Endothelial cell (in vitro differentiated cells): Measurements from ENCODE around the gene FEM1B. TPM values are rescaled to one million over a fixed set of nuclear protein-coding genes. Genes with fewer than 3 reads are reported as not detected.

Experiments used
- DNase-seq: peaks from one replicate; pipeline ENCODE4 v3.0.0; 2021; ENCODE audit warnings: low spot score
- H3K27ac Mint-ChIP-seq: one replicate; pipeline ENCODE4 v1.8.0; 2021; ENCODE audit warnings: mixed read lengths, inconsistent platforms; ENCODE audit not compliant: unreplicated experiment
- H3K27me3 Mint-ChIP-seq: one replicate; pipeline ENCODE4 v1.8.0; 2021; ENCODE audit warnings: mild to moderate bottlenecking, moderate library complexity, mixed read lengths, inconsistent platforms; ENCODE audit not compliant: unreplicated experiment
- H3K36me3 Mint-ChIP-seq: one replicate; pipeline ENCODE4 v1.8.0; 2021; ENCODE audit warnings: mild to moderate bottlenecking, low read depth, mixed read lengths, inconsistent platforms; ENCODE audit not compliant: unreplicated experiment
- H3K4me1 Mint-ChIP-seq: one replicate; pipeline ENCODE4 v1.8.0; 2021; ENCODE audit warnings: mild to moderate bottlenecking, mixed read lengths, inconsistent platforms; ENCODE audit not compliant: unreplicated experiment
- H3K4me3 Mint-ChIP-seq: one replicate; pipeline ENCODE4 v1.8.0; 2021; ENCODE audit warnings: mild to moderate bottlenecking, mixed read lengths, inconsistent platforms; ENCODE audit not compliant: unreplicated experiment
- H3K9me3 Mint-ChIP-seq: one replicate; pipeline ENCODE4 v1.8.0; 2021; ENCODE audit warnings: mixed read lengths, inconsistent platforms; ENCODE audit not compliant: unreplicated experiment
- total RNA-seq: library from RNA; stranded (reverse); fragmentation: NEBNext Ultra II Directional; extraction: Animal tissue kit (Norgen Biotek cat#: 25700); gene quantifications from one replicate; pipeline ENCODE4 v1.2.1, GENCODE V29; 2021; ENCODE audit not compliant: unreplicated experiment
- TF ChIP-seq, protein P1 (sequence below): fragments of 200-600 bp; sonication (generic); IDR thresholded peaks from one replicate; pipeline ENCODE4 v1.5.0; 2021; ENCODE audit warnings: antibody characterized with exemption; ENCODE audit not compliant: unreplicated experiment

The FEM1B gene
- total RNA-seq, 1 donor from 2014 or later = 47.8 TPM

DNA sequence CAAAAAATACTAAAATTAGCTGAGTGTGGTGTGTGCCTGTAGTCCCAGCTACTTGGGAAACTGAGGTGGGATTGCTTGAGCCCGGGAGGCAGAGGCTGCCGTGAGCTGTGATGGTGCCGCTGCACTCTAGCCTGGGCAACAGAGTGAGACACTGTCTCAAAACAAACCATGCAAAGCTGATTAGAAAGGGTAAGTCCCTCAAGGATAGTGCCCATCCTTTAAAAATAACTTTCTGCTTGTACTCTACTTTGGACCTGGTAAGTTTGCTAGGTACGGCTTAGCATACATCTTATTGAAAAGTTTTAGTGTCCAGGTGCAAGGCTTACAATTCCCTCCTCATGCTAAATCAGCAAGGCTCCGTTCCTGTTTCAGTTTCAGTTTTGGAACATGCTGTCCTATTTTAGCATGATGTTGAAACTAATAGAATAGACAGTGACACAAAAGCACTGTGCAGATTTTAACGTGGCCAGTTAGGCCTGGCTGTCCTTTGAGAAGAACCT is 21.4 kb downstream of the FEM1B start:
- no peaks in the 10 kb centered on the region for H3K9me3 Mint-ChIP-seq
- TF ChIP-seq, protein P1, sequence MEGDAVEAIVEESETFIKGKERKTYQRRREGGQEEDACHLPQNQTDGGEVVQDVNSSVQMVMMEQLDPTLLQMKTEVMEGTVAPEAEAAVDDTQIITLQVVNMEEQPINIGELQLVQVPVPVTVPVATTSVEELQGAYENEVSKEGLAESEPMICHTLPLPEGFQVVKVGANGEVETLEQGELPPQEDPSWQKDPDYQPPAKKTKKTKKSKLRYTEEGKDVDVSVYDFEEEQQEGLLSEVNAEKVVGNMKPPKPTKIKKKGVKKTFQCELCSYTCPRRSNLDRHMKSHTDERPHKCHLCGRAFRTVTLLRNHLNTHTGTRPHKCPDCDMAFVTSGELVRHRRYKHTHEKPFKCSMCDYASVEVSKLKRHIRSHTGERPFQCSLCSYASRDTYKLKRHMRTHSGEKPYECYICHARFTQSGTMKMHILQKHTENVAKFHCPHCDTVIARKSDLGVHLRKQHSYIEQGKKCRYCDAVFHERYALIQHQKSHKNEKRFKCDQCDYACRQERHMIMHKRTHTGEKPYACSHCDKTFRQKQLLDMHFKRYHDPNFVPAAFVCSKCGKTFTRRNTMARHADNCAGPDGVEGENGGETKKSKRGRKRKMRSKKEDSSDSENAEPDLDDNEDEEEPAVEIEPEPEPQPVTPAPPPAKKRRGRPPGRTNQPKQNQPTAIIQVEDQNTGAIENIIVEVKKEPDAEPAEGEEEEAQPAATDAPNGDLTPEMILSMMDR = no peak
- no peak overlapping the region for H3K27ac Mint-ChIP-seq
- peaks cover 4% of the 10 kb centered on the region for H3K4me1 Mint-ChIP-seq
- peaks cover 2% of the 10 kb centered on the region for H3K27me3 Mint-ChIP-seq
- H3K36me3 Mint-ChIP-seq = no peaks in the 10 kb centered on the region
- no peak overlapping the region for H3K4me3 Mint-ChIP-seq
- DNase-seq = no peak

DNA sequence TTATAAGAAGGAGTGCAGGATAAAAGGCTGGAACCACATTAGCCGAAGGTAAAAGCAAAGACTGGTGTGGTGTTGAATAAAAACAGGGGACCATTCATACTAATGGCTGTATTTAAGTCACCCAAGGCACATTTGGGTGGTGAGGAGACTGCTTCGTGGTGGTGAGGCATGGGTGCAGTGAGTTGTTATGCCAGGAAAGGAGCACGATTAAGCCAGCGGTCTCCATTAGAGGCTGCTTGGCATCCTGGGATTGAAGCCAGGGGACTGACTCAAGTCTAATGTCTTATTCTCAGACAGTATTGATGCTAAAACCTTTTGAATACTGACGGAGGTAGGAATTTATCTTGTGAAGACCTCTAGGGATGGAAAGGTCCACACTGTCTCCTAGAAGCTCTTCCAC is 21.9 kb downstream of the FEM1B start:
- TF ChIP-seq, protein P1 = no peak
- no peak for DNase-seq
- Mint-ChIP-seq H3K36me3 (no peaks in the 10 kb centered on the region), H3K4me1 (peaks cover 4% of the 10 kb centered on the region), H3K4me3 (no peak overlapping the region), H3K9me3 (no peaks in the 10 kb centered on the region), H3K27me3 (peaks cover 3% of the 10 kb centered on the region), H3K27ac (no peak overlapping the region)

DNA sequence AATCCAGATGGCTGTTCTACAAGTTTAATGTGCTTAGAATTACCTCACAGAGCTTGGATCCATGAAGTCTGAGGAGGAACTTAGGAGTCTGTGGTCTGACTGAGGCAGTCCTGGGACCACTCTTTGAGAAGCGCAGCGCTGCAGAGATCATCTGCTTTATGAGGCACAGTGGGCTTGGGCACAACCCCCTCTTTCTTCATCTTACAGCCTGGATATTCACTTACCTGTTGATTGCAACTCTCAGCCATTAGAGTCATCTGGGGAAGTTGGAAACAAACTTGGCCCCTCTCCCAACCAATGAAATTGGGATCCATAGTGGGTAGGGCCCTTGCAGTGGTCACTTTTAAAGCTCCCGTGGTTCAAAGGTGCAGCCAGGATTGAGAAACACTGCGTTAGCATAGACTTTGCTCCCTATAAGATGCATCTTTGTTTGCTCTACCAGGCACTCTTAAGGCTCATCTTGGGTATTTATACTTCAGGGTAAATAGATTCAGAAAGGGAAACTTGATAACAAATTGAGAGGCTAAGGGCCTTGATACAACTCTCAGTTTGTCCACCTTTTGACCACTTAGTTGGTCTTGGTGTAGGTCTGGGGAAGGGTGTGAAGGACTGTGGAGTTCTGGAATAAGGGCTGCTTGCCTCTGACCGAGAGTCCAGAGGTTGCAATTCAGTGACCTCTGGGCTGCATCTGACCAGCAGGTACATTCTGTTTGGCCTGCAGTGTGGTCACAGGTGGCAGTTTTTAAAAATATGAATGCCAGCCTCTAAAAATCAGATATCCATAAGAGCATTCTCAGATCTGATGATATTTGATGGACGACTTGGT is 22.8 kb downstream of the FEM1B start:
- Mint-ChIP-seq H3K9me3 (no peaks in the 10 kb centered on the region), H3K27ac (no peak overlapping the region), H3K36me3 (no peaks in the 10 kb centered on the region), H3K4me3 (no peak overlapping the region), H3K4me1 (peaks cover 4% of the 10 kb centered on the region), H3K27me3 (peaks cover 5% of the 10 kb centered on the region)
- DNase-seq = no peak
- TF ChIP-seq, protein P1 = no peak

DNA sequence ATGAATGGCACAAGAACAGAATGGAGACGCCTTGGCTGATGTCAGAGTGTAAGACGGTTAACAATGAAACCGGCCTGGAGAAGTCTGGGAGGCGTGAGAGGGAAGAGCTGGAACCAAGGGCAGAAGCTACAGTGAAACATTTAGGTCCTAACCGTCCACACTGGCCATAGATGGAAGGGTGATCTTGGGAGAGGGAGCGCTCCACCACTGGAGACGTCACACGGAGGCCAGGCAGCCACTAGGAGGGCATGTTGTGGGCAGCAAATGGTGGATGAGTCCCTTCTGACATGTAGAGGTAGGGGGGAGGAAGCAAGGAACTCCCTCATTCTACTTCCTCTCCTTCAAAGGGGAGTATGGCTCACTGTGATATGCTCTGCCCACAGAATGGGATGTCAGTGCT is 23.8 kb downstream of the FEM1B start:
- no peak for DNase-seq
- peaks cover 4% of the 10 kb centered on the region for H3K4me1 Mint-ChIP-seq
- H3K9me3 Mint-ChIP-seq = no peaks in the 10 kb centered on the region
- peak overlapping the region; percentile 17 for H3K27ac Mint-ChIP-seq
- TF ChIP-seq, protein P1 = no peak
- H3K4me3 Mint-ChIP-seq = peak overlapping the region; percentile 45
- H3K36me3 Mint-ChIP-seq = no peaks in the 10 kb centered on the region
- peaks cover 8% of the 10 kb centered on the region for H3K27me3 Mint-ChIP-seq

DNA sequence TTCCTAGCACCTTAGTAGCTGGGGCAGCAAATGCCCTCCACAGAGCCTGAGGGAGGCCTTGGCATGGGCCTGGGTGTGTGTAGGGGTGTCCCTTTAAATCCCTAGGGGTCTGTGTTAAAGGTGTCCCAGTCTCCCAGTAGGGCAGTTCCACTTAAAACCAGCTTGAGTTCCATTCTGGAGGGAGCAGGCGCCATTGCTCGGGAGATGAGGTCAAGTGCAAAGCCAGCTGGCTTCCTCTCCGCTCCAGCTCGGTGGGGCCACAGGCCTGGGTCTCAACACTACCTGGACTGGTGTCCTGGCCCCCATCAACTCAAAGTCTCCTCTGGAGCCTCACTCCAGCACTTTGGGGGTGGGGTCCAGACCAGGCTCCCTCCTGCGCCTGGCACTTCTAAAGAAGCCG is 25.2 kb downstream of the FEM1B start:
- H3K9me3 Mint-ChIP-seq = no peaks in the 10 kb centered on the region
- H3K27me3 Mint-ChIP-seq = peaks cover 10% of the 10 kb centered on the region
- TF ChIP-seq, protein P1 = no peak
- H3K27ac Mint-ChIP-seq = no peak overlapping the region
- no peak for DNase-seq
- H3K4me1 Mint-ChIP-seq = peaks cover 4% of the 10 kb centered on the region
- no peak overlapping the region for H3K4me3 Mint-ChIP-seq
- no peaks in the 10 kb centered on the region for H3K36me3 Mint-ChIP-seq
